ENCODE data around the gene IGSF1.

GRCh38 chrX:131264665-131265064 is 24.4 kb downstream of the IGSF1 start:
- TF ChIP-seq POLR2AphosphoS5 (IDR thresholded peaks at IDR 0.05): no peak
- TF ChIP-seq CTCF (IDR thresholded peaks at IDR 0.05 in 8 of 11, conservative IDR thresholded peaks at IDR 0.05 in 3 of 11): no peak
